OCI-LY1 (cell line): ENCODE data around the gene CXCL14.

Experiments
- H2AFZ ChIP-seq: fragments of 200-600 bp; sonication (generic), shearing (Covaris generic); 2 replicates; pipeline ENCODE4 v1.6.0; 2014; ENCODE audit warnings: antibody characterized with exemption, mild to moderate bottlenecking, low read length
- H3F3A ChIP-seq: fragments of 200-600 bp; sonication (generic), shearing (Covaris generic); 2 replicates; pipeline ENCODE4 v1.6.0; 2014; ENCODE audit warnings: mild to moderate bottlenecking, antibody characterized with exemption, low read length, moderate library complexity; ENCODE audit not compliant: insufficient read depth
- H3K27ac ChIP-seq: fragments of 200-600 bp; sonication (generic); 2 replicates; pipeline ENCODE4 v1.5.1; 2014; ENCODE audit warnings: low read length, mixed run types, mild to moderate bottlenecking, low read depth; ENCODE audit not compliant: poor library complexity, severe bottlenecking
- H3K27me3 ChIP-seq: fragments of 200-600 bp; sonication (generic); 2 replicates; pipeline ENCODE4 v1.6.0; 2014; ENCODE audit warnings: antibody characterized with exemption, mild to moderate bottlenecking, low read length, moderate library complexity; ENCODE audit not compliant: insufficient read depth
- H3K36me3 ChIP-seq: fragments of 200-600 bp; sonication (generic); 2 replicates; pipeline ENCODE4 v1.6.1; 2014; ENCODE audit warnings: mild to moderate bottlenecking, antibody characterized with exemption, low read length, moderate library complexity, mixed read lengths; ENCODE audit not compliant: insufficient read depth
- H3K4me1 ChIP-seq: fragments of 200-600 bp; sonication (generic); 2 replicates; pipeline ENCODE4 v1.5.1; 2014; ENCODE audit warnings: mild to moderate bottlenecking, low read length, moderate library complexity; ENCODE audit not compliant: insufficient read depth, severe bottlenecking
- H3K4me2 ChIP-seq: fragments of 200-600 bp; sonication (generic), shearing (Covaris generic); 2 replicates; pipeline ENCODE4 v1.6.1; 2014; ENCODE audit warnings: low read length
- H3K4me3 ChIP-seq: fragments of 200-600 bp; sonication (generic); 2 replicates; pipeline ENCODE4 v1.5.1; 2014; ENCODE audit warnings: low read length, low read depth, mild to moderate bottlenecking, mixed read lengths; ENCODE audit not compliant: poor library complexity, severe bottlenecking
- H3K79me2 ChIP-seq: fragments of 200-600 bp; shearing (Covaris generic); 2 replicates; pipeline ENCODE4 v1.6.1; 2016; ENCODE audit warnings: mixed run types, low read length, mixed read lengths; ENCODE audit not compliant: insufficient read depth
- H3K9ac ChIP-seq: fragments of 200-600 bp; sonication (generic), shearing (Covaris generic); 2 replicates; pipeline ENCODE4 v1.6.1; 2014; ENCODE audit warnings: mild to moderate bottlenecking, low read length, mixed read lengths
- H3K9me2 ChIP-seq: fragments of 200-600 bp; sonication (generic), shearing (Covaris generic); 2 replicates; pipeline ENCODE4 v1.6.1; 2014; ENCODE audit warnings: low read depth, mild to moderate bottlenecking, low read length, mixed read lengths
- H3K9me3 ChIP-seq: fragments of 200-600 bp; shearing (Covaris generic); 2 replicates; pipeline ENCODE4 v1.6.1; 2014; ENCODE audit warnings: low read length, mixed read lengths
- H4K20me1 ChIP-seq: fragments of 200-600 bp; sonication (generic), shearing (Covaris generic); 2 replicates; pipeline ENCODE4 v1.6.0; 2016; ENCODE audit warnings: mild to moderate bottlenecking, low read length; ENCODE audit not compliant: insufficient read depth
- EZH2 ChIP-seq: fragments of 200-600 bp; sonication (generic), shearing (Covaris generic); IDR thresholded peaks from 2 replicates; pipeline ENCODE4 v1.8.0; 2017; ENCODE audit warnings: borderline replicate concordance, mixed run types, mild to moderate bottlenecking, antibody characterized with exemption, low read length, moderate library complexity, mixed read lengths
- TF ChIP-seq, protein P1 (sequence below): fragments of 200-600 bp; sonication (generic), shearing (Covaris generic); IDR thresholded peaks from 2 replicates; pipeline ENCODE4 v1.5.1; 2017; ENCODE audit warnings: mild to moderate bottlenecking, antibody characterized with exemption, low read length, moderate library complexity, mixed read lengths

The CXCL14 gene

DNA sequence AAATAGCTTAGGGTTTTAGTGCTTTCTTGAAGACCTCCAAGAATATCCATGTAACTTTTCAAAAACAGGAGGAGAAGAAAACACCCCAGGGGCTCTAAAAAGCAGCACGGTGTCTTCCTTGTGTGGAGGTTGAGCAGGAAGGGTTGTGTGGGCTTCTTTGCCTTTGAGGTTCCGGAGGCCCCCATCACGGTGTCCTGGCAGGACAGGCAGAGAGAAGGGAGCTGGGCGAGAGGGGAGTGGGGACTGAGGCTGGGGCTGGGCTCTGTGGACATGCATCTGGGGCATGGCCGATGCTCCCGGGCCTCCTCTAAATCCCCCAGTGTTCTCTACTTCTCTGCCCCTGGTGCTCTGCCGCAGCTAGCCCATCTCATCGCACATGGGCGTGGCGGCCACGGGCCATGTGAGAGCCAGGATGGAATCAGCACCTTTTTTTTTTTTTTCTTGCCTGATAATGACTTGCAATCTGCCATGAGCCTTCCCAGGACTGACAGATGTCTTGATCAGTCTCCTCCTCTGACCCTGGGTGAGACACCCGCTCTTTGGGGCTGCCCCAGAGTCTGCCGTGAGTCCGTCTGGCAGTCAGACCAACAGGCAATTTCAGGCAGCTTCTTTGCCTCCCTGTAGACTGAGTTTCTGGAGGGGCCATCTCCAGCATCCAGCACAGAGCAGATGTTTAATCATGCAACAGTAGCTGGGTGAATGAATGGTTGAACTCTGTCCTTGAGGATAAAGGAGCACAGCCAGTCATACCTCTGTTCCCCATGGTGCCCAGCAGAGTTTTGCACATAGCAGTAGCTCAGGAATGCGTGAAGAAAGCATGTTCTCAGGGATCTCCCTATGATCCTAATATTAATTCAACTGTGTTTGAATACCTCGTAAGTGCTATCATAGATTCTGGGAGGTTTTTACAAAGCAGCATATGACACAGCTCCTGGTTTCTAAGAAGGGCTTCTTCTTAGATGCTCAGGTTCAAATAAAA lies 12.1 kb downstream of the CXCL14 start:
- no peaks in the 10 kb centered on the region for H3K4me1 ChIP-seq
- no peak overlapping the region for H3K4me3 ChIP-seq
- no peak overlapping the region for H3K27ac ChIP-seq
- H3K27me3 ChIP-seq, result no peaks in the 10 kb centered on the region; the same call in 1 of the 2 replicates
- no peaks in the 10 kb centered on the region for H4K20me1 ChIP-seq
- TF ChIP-seq, protein P1, sequence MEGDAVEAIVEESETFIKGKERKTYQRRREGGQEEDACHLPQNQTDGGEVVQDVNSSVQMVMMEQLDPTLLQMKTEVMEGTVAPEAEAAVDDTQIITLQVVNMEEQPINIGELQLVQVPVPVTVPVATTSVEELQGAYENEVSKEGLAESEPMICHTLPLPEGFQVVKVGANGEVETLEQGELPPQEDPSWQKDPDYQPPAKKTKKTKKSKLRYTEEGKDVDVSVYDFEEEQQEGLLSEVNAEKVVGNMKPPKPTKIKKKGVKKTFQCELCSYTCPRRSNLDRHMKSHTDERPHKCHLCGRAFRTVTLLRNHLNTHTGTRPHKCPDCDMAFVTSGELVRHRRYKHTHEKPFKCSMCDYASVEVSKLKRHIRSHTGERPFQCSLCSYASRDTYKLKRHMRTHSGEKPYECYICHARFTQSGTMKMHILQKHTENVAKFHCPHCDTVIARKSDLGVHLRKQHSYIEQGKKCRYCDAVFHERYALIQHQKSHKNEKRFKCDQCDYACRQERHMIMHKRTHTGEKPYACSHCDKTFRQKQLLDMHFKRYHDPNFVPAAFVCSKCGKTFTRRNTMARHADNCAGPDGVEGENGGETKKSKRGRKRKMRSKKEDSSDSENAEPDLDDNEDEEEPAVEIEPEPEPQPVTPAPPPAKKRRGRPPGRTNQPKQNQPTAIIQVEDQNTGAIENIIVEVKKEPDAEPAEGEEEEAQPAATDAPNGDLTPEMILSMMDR, result no peak
- TF ChIP-seq EZH2, result no peak
- H2AFZ ChIP-seq, result no peak overlapping the region
- H3F3A ChIP-seq, result no peaks in the 10 kb centered on the region
- no peak overlapping the region for H3K4me2 ChIP-seq
- no peak overlapping the region for H3K9ac ChIP-seq
- H3K79me2 ChIP-seq, result no peaks in the 10 kb centered on the region
- no peaks in the 10 kb centered on the region for H3K9me3 ChIP-seq
- H3K36me3 ChIP-seq, result no peaks in the 10 kb centered on the region
- H3K9me2 ChIP-seq, result no peaks in the 10 kb centered on the region

DNA sequence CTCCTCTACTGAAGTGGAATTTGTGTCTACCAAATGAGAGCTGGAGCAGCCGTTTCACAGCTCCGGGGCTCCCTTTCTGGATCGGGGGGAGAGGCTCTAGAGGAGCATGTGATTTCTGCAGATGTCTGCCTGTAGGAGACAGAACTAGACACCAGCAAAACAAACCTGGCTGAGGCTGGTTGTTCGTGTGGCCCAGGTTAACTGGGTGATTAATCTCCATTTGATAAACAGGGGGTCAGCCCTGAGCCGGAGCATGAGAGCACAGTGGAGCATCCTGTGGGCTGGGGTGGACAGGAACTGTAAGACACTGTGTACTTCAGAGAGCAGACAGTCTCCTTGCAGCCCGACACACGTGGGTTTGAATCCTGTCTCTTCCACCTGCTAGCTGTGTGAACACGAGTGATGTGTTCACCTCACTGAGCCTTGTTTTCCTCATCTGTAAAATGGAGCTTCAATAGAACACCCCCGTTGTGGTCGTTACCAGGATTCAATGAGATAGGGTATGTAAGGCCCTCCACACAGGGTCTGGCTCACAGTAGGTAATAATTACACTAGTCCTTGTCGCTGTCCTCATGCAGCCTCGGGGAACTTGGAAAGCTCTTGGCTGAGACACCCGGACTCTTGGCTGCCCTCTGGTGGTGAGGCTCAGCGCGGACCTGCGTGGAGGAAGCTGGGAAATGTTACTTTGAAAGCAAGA lies 12.9 kb downstream of the CXCL14 start:
- no peaks in the 10 kb centered on the region for H3K4me1 ChIP-seq
- H3K9ac ChIP-seq, result no peak overlapping the region
- no peak overlapping the region for H3K4me2 ChIP-seq
- H3K9me3 ChIP-seq, result no peaks in the 10 kb centered on the region
- no peaks in the 10 kb centered on the region for H3F3A ChIP-seq
- no peaks in the 10 kb centered on the region for H3K79me2 ChIP-seq
- no peaks in the 10 kb centered on the region; the same call in 1 of the 2 replicates for H3K27me3 ChIP-seq
- H4K20me1 ChIP-seq, result no peaks in the 10 kb centered on the region
- no peak for TF ChIP-seq EZH2
- TF ChIP-seq, protein P1, result peak; percentile 91
- no peak overlapping the region for H3K27ac ChIP-seq
- H3K4me3 ChIP-seq, result no peak overlapping the region
- H2AFZ ChIP-seq, result no peak overlapping the region
- H3K9me2 ChIP-seq, result no peaks in the 10 kb centered on the region
- H3K36me3 ChIP-seq, result no peaks in the 10 kb centered on the region

DNA sequence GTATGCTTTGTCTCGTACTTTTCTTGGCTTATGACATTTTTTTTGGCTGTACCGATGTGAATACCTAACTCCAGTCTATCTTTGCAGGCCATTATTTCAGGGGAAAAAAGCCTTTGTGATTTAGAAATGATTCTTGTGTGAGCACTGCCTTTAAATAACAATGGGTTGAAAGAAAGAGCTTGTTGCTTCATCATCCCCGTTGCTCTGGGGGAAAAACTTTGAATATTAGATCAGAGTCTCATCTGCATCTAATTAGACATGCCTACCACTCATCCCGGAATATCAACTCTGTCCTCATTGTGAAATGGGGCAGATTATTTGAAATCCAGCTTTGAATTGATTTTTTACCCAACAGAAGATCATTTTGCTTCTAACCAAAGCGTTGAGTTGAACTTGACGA lies 13.5 kb downstream of the CXCL14 start:
- Histone ChIP-seq H3K9me3 (no peaks in the 10 kb centered on the region), H3K9me2 (no peaks in the 10 kb centered on the region), H3K36me3 (no peaks in the 10 kb centered on the region), H3K4me2 (no peak overlapping the region), H3K79me2 (no peaks in the 10 kb centered on the region), H3F3A (no peaks in the 10 kb centered on the region), H3K9ac (no peak overlapping the region), H2AFZ (no peak overlapping the region), H3K27ac (no peak overlapping the region), H3K27me3 (no peaks in the 10 kb centered on the region; the same call in 1 of the 2 replicates), H3K4me1 (no peaks in the 10 kb centered on the region), H3K4me3 (no peak overlapping the region), H4K20me1 (no peaks in the 10 kb centered on the region)
- no peak for TF ChIP-seq EZH2
- TF ChIP-seq, protein P1, result no peak
